GM18951 (cell line): Measurements from ENCODE around the gene SRPRB.

Experiments used
- POLR2A ChIP-seq: IDR thresholded peaks from 4 replicates; pipeline ENCODE4 v1.6.1; 2011; ENCODE audit warnings: mild to moderate bottlenecking; ENCODE audit not compliant: insufficient read length, insufficient read depth; ENCODE audit errors: extremely low read depth
- in situ Hi-C: fragments of 300-500 bp; cut with MboI; formaldehyde crosslinking; loops from one replicate; pipeline ENCODE4 v1.12.0; 2022; ENCODE audit warnings: low sequenced_read_pairs, mixed read lengths, inconsistent platforms; ENCODE audit not compliant: unreplicated experiment

The SRPRB gene

DNA sequence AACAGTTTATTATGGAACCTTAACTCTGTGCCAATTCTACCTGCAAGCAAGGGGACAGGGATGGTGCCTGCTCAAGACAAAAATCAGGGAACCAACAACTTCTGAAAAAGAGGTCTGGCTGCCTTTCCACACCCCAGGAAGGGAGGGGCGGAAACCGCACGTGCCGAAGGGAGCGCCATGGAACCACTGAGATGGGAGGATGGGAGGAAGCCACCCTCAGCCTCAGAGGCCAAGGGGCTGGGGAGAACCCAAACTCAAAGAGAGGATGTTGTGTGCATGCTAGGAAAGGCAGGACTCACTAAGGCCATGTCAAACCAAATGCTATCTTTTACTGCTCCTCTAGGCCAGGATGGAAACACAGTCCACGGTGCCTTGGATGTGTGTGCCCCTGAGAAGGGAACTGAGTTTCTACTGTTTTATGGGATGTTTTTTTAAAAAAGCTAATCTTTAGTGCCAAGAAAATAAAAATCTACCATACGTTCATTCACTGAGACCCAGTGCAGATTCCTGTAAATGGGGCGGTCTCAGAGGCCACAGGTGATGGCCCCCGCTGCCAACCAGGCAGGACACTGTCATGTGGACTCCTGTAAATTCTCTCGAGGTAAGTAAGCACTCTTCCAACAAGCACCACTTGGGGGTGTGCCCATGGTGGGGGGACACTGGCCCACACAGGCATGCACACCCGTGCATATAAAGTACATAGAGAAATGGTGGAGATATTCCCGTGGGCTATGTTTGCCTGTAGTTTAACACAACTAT is 20.5 kb downstream of the SRPRB start:
- in situ Hi-C loops, result no loop called here
- TF ChIP-seq POLR2A, result no peak

DNA sequence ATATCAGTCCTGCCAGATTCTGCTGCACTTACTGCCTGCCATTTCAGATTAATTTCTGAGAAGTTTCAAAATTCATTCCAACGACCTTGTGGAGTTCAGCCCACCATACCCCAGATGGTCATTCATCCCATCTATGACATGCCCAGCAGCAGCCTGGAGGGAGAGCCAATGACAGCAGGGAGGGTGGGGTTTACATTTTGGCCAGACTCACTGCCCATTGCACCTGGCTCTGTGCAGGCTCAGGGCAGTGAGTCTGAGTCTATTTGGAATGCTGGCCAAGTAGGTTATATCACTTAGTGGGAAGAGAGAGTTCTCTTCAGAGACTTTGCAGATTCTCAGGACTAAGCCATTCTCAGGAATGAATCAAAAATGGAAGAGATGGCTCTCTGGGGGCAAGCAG is 21.5 kb downstream of the SRPRB start:
- in situ Hi-C loops, result no loop called here
- no peak for TF ChIP-seq POLR2A

DNA sequence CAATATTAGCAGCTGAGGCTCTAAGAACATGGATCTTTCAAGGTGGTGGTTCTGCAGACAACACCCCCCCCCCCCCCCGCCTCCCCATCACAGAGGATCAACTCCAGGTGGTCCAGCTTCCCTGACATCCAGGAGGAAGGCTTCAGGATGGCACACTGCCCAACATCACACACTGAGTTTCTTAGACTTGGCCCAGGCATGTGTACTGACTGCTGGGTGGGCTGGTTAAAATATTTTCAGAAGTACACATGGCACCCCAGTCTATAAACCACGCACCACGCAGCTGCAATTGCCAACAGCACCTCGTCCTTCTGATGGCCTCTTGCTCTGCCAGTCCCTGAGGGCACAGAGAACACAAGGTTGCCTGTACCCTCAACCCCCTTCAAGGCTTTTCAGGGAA is 22.1 kb downstream of the SRPRB start:
- in situ Hi-C loops, result no loop called here
- no peak for TF ChIP-seq POLR2A

DNA sequence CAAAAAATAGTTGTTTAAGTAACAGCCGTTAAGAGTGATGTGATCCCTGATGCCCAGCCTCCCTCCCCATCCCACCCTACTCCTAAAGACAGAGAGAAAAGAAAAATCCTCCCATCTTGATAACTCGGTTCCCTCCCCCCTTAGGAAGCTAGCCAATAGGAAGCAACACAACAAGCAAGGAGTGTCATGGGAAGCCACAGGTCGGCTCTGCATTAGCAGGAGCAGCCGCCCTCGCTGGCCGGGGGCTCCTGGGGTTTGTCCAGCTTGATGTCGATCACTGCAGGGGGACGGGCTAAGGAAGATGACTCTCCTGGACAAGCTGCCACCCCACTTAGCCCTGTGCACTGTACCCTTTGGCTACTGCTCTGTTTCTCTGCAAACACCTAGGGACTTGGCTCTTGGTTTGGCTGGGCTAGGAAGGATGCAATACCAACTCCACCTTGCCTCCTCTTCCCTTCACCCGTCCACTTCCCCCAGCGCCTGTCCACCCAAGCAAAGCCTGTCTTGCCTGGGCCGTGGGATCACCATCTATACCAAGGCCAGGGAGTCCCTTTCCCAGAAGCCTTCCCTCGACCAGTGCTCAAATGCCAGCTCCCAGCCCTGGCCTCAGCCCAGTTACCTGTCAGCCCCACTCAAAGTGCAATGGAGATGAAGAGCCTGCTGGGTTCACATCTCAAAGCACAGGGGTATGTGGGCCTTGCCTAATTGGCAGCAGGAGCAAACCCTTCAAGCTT is 23.1 kb downstream of the SRPRB start:
- TF ChIP-seq POLR2A, result no peak
- in situ Hi-C loops, result no loop called here

DNA sequence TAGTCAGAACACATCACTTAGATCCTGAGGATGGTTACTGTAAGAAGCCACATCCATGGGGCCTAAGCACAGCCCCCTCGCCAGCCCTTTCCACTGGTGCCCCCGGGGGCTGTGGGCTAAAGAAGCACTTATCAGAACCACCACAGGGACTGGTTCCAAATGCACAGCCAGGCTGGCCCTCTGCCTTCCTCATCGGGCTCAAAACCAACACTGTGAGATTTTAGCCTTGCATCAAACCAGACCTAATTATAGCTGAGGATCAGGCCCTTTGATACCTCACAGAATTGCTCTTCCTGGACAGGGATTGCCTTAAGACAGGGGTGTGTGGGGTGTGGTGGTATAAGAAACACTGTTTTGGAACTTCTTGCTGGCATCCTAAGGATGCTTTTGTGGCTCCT is 23.7 kb downstream of the SRPRB start:
- in situ Hi-C loops, result no loop called here
- no peak for TF ChIP-seq POLR2A

DNA sequence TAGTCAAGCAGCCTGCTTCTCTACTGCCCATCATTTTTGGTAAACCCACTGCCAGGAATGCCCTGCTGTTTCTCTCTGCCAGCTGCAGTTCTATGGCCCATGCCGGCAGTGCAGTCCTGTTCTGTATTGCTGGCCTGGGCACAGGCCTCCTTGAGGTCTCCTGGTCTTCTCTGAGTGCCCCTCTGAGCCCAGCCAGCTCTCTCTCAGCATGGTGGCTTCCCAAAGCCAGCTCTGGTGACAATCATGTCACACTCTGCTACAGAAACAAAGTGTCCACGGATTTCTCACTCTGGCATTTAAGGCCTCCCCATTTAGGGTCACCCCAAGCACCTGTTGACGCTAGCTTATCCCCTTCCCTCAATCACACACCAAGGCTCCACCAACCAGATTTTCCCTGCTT is 24.5 kb downstream of the SRPRB start:
- in situ Hi-C loops, result no loop called here
- TF ChIP-seq POLR2A, result no peak

DNA sequence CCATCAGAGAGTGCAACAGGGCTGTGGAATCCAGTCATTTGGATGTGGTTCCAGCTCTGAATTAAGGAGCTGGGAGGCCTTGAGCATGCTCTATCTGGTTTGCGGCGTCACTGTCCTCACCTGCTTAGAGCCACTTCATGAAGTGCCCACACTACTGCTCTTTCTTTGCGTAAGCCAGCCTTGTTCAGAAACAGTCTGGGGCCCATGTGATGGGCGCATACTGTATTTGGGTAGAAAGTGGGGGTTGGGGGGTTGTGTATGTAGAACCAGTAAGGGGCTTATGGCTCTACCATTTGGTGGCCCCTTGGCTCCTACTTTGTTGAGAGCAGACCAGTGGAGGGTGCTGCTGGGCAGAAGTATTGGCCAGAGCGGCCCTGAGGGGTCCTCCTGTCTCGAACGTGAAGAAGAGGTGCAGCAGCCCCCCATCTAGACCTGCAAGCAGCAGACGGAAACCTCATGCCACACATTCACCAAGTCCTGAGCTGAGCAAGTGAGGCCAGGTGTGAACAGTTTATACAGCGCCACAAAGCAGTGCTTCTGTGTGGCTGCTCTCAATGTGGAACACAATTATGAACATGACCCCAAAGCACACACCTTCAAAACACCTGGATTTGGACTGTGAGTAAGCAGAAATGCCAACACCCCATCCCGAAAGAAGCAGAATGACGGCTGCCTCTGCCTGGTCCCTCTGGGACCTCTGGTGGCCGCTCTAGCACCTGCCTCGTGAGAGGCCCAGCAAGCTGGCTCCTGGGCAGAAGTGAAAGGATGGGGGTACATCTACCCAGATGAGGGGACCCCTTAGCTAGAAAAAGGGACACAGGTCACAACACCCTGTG is 26.6 kb downstream of the SRPRB start:
- in situ Hi-C loops, result no loop called here
- TF ChIP-seq POLR2A, result no peak

DNA sequence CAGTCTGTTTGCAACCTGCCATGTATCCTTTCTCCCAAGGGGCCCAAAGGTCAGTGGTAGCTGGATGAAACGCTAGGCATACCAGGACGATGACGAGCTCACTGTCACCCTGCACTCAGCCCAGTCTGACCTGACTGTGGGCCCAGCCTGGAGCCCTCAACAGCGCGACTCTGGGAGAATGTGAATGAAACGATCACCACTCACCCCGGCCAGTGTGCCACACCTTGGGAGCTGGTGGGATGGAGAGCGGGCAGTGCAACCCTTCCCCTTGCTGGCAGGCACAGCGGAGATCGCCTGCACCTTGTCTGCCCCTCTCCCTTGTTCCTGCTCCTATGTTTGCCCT is 27.2 kb downstream of the SRPRB start:
- no peak for TF ChIP-seq POLR2A
- in situ Hi-C loops, result no loop called here

DNA sequence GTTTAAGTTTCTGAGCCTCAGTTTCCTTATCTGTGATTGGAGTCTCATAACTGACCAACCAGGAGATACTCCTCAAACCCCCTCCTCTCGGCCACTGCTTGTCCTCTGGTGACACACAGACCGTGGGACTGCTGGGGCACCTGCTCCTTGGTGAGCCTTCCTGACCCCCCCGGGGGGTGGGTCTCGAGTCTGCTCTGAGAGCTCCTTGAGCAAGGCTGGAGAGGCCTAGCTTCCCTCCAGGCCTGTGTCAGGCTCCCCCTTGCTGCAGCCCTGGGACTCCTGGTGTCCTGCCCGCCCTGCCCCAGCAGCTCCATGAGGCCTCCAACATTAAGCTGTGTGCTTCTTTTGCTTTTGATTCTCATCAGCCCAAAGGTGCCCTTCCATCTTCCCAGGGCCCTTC is 27.7 kb downstream of the SRPRB start:
- no peak for TF ChIP-seq POLR2A
- in situ Hi-C loops, result no loop called here

DNA sequence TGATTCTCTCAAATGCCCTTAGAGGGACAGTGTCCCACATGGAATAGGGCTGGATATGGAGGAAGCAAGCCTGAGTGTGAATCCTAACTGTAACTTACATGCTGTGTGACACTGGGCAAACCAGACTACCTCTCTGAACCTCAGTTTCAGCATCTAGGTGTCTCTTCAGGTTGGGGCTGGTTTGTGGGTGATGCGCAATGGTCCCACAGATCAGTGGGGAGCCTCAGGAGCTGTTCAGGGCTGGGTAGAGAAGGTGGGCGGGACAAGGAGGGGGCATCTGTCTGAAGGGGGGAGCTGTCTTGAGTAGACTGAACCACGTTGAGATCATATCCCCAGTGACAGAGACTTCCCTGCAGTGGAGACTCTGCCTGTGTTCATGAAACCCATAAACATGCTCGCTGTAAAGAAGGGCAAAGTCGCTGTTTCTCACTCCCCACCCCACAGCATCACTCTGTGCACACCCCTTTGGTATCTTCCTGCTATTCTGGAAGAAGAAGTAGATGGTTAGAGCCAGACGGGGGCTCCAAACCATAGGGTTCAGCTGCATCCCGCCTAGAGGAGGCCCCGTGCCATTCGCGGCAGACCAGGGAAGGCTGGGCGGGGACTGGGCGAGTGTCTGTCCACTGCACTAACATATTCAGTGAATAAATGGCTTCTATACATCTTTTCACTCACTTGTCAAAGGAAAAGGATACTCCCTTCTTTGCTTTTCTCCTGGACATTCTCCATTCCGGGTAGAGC is 28.4 kb downstream of the SRPRB start:
- in situ Hi-C loops, result no loop called here
- TF ChIP-seq POLR2A, result no peak

DNA sequence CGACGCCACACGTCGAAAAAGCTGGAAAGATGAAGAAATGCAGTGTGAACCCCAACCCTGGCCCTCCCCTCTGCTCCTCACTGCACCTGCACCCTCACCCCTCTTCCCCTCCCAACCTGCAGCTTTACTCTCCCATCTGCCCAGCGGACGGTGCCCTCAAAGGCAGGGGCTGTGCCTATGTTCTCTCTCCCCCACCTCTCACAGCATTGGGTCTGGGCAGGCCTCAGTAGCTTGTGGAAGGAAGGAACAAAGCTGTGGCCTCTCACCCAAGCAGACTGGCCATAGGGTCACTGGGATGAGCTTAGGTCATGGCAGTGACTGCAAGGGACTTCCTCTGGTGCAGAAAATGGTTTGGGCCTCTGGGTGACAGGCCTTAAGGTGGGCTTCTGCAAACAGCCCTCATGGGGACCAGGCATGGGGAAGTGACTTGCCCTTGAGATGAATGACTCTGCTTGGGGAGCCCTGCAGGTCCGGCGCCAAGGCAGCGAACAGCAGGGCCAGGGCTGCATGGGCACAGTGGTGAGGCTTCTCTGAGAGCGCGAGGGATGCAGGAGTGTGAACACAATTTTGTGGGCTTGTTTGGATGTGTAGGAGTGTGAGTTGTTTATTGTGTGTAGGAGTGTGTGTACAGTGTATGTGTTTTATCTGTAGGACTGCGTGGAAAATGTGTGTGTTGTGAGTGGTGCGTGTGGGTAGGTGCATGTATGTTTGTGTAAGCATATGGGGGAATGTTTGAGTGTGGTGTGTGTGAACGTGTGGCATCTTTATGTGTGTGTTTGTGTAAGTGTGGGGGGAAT is 29.2 kb downstream of the SRPRB start:
- no peak for TF ChIP-seq POLR2A
- in situ Hi-C loops, result no loop called here

DNA sequence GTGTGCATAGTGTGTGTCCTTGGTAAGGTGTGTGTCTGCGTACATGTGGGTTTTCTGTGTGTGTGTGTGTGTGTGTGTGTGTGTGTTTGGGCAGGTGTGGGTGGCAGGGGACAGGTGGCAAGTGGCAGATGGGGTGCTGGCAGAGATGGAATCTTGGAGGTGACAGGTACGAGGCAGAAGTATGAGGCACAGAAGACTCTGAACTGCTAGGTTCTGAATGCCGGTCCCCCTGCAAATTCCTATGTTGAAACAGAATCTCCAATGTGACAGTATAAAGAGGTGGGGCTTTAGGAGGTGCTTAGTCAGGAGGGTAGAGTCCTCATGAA is 29.8 kb downstream of the SRPRB start:
- TF ChIP-seq POLR2A, result no peak
- in situ Hi-C loops, result no loop called here
